ENCODE results near the gene FAM20A. TPM values are rescaled to one million over a fixed set of nuclear protein-coding genes. Genes with fewer than 3 reads are reported as not detected.

FAM20A gene
- total RNA-seq, 1 donor from 2014 or later, result 0.37 TPM

GRCh38 chr17:68641276-68642117 is 40.3 kb upstream of the FAM20A start:
- Mint-ChIP-seq H3K36me3 (ENCODE audit: unreplicated experiment) (no peaks in the 10 kb centered on the region), H3K27ac (ENCODE audit: unreplicated experiment) (no peak overlapping the region), H3K27me3 (ENCODE audit: unreplicated experiment) (no peaks in the 10 kb centered on the region), H3K4me3 (ENCODE audit: unreplicated experiment) (no peak overlapping the region), H3K9me3 (ENCODE audit: unreplicated experiment) (peaks cover 3% of the 10 kb centered on the region), H3K4me1 (ENCODE audit: low read depth, unreplicated experiment) (no peaks in the 10 kb centered on the region)
- TF ChIP-seq CTCF (IDR thresholded peaks at IDR 0.05; ENCODE audit: partially characterized antibody, unreplicated experiment), result no peak
- DNase-seq, result no peak

- Mint-ChIP-seq H3K9me3 (ENCODE audit: unreplicated experiment) (peaks cover 3% of the 10 kb centered on the region), H3K27me3 (ENCODE audit: unreplicated experiment) (no peaks in the 10 kb centered on the region), H3K27ac (ENCODE audit: unreplicated experiment) (no peak overlapping the region), H3K36me3 (ENCODE audit: unreplicated experiment) (no peaks in the 10 kb centered on the region), H3K4me1 (ENCODE audit: low read depth, unreplicated experiment) (no peaks in the 10 kb centered on the region), H3K4me3 (ENCODE audit: unreplicated experiment) (no peak overlapping the region)
- no peak for DNase-seq
- no peak for TF ChIP-seq CTCF (IDR thresholded peaks at IDR 0.05; ENCODE audit: partially characterized antibody, unreplicated experiment)
Measured at GRCh38 chr17:68640242-68640989, 39.2 kb upstream of the FAM20A start.

- Mint-ChIP-seq H3K9me3 (ENCODE audit: unreplicated experiment) (no peaks in the 10 kb centered on the region), H3K27ac (ENCODE audit: unreplicated experiment) (no peak overlapping the region), H3K27me3 (ENCODE audit: unreplicated experiment) (no peaks in the 10 kb centered on the region), H3K4me3 (ENCODE audit: unreplicated experiment) (no peak overlapping the region), H3K36me3 (ENCODE audit: unreplicated experiment) (no peaks in the 10 kb centered on the region), H3K4me1 (ENCODE audit: low read depth, unreplicated experiment) (no peaks in the 10 kb centered on the region)
- TF ChIP-seq CTCF (IDR thresholded peaks at IDR 0.05; ENCODE audit: partially characterized antibody, unreplicated experiment), result no peak
- DNase-seq, result no peak
Measured at GRCh38 chr17:68634345-68634876, 33.2 kb upstream of the FAM20A start.

GRCh38 chr17:68628576-68628957 is 27.4 kb upstream of the FAM20A start:
- TF ChIP-seq CTCF (IDR thresholded peaks at IDR 0.05; ENCODE audit: partially characterized antibody, unreplicated experiment), result no peak
- no peaks in the 10 kb centered on the region for H3K27me3 Mint-ChIP-seq (ENCODE audit: unreplicated experiment)
- peaks cover 5% of the 10 kb centered on the region for H3K4me1 Mint-ChIP-seq (ENCODE audit: low read depth, unreplicated experiment)
- no peak for DNase-seq
- H3K9me3 Mint-ChIP-seq (ENCODE audit: unreplicated experiment), result no peaks in the 10 kb centered on the region
- H3K4me3 Mint-ChIP-seq (ENCODE audit: unreplicated experiment), result no peak overlapping the region
- H3K36me3 Mint-ChIP-seq (ENCODE audit: unreplicated experiment), result no peaks in the 10 kb centered on the region
- no peak overlapping the region for H3K27ac Mint-ChIP-seq (ENCODE audit: unreplicated experiment)

All from glutamatergic neuron (in vitro differentiated cells).